Measurements from ENCODE around the gene OR2AP1. TPM values are rescaled to one million over a fixed set of nuclear protein-coding genes. Genes with fewer than 3 reads are reported as not detected.
"Not testable (repeated sequence)": the region's sequence is repeated elsewhere in the genome, so short reads cannot be mapped to it uniquely, and the experiment has no call there.

Gene OR2AP1
- not detected for total RNA-seq

GRCh38 chr12:55572168-55572567 lies at the start of gene OR2AP1:
Gene OR2AP1 (plus strand): TSS chr12:55572468. CDS start chr12:55574415, 1,947 bp downstream.
- TF ChIP-seq CTCF (IDR thresholded peaks at IDR 0.05) = no peak
- intact Hi-C loops (cut with micrococcal nuclease) = no loop called here
- ChIA-PET POLR2A (no interaction called here), CTCF (interaction anchor here (1.1 kb wide), 1 partner anchor 84 kb away, joined by 3 read pairs; no protein-coding TSS in a partner anchor)
- Mint-ChIP-seq H3K27ac (no peak within 1 kb of the TSS), H3K27me3 (peaks cover 10% of the 10 kb centered on the region), H3K9me3 (peaks cover 27% of the 10 kb centered on the region), H3K4me1 (ENCODE audit: low read depth) (no peaks in the 10 kb centered on the region), H3K4me3 (no peak within 1 kb of the TSS), H3K36me3 (ENCODE audit: low read depth) (peaks cover 5% of the 10 kb centered on the region)
- DNase-seq (no peak), ATAC-seq (no peak)

- peaks cover 23% of the 10 kb centered on the region for H3K27me3 Mint-ChIP-seq
- POLR2A ChIA-PET; H3K27ac Mint-ChIP-seq; H3K9me3 Mint-ChIP-seq; H3K36me3 Mint-ChIP-seq (ENCODE audit: low read depth); DNase-seq; H3K4me1 Mint-ChIP-seq (ENCODE audit: low read depth); H3K4me3 Mint-ChIP-seq; CTCF ChIA-PET; ATAC-seq; intact Hi-C loops (cut with micrococcal nuclease): not testable (repeated sequence)
Observed at GRCh38 chr12:55548235-55548634, 24.0 kb upstream of the OR2AP1 start.

- no peak for DNase-seq
Observed at GRCh38 chr12:55548756-55549155, 23.5 kb upstream of the OR2AP1 start.

GRCh38 chr12:55549302-55549701 lies 23.0 kb upstream of the OR2AP1 start, which contains the start of gene OR6C4:
Gene OR6C4 (plus strand): TSS chr12:55549602. CDS start chr12:55551227, 1,625 bp downstream.
- no peak within 1 kb of the TSS for H3K27ac Mint-ChIP-seq
- H3K4me3 Mint-ChIP-seq = no peak within 1 kb of the TSS
- CTCF ChIA-PET = no interaction called here

More at GRCh38 chr12:55548756-55549155, 23.5 kb upstream of the OR2AP1 start:
- Mint-ChIP-seq H3K36me3 (ENCODE audit: low read depth) (no peaks in the 10 kb centered on the region), H3K4me1 (ENCODE audit: low read depth) (no peaks in the 10 kb centered on the region), H3K9me3 (no peaks in the 10 kb centered on the region), H3K4me3 (no peak overlapping the region), H3K27me3 (peaks cover 23% of the 10 kb centered on the region), H3K27ac (no peak overlapping the region)
- no peak for TF ChIP-seq CTCF (IDR thresholded peaks at IDR 0.05)
- intact Hi-C loops (cut with micrococcal nuclease) = no loop called here
- ChIA-PET POLR2A (no interaction called here), CTCF (no interaction called here)
- no peak for ATAC-seq

GRCh38 chr12:55554296-55554695 lies 18.0 kb upstream of the OR2AP1 start:
- no peak overlapping the region for H3K4me3 Mint-ChIP-seq
- H3K36me3 Mint-ChIP-seq (ENCODE audit: low read depth) = no peaks in the 10 kb centered on the region
- intact Hi-C loops (cut with micrococcal nuclease) = no loop called here
- peaks cover 15% of the 10 kb centered on the region for H3K27me3 Mint-ChIP-seq
- ATAC-seq (no peak), DNase-seq (no peak)
- H3K27ac Mint-ChIP-seq = no peak overlapping the region
- H3K9me3 Mint-ChIP-seq = peaks cover 4% of the 10 kb centered on the region
- no peak for TF ChIP-seq CTCF (IDR thresholded peaks at IDR 0.05)
- ChIA-PET POLR2A (interaction anchor here (0.8 kb wide), 1 partner anchor 8 kb away, joined by 3 read pairs; no protein-coding TSS in a partner anchor), CTCF (interaction anchor here (1.8 kb wide), 1 partner anchor 102 kb away, joined by 4 read pairs; no protein-coding TSS in a partner anchor)
- H3K4me1 Mint-ChIP-seq (ENCODE audit: low read depth) = no peaks in the 10 kb centered on the region

More at GRCh38 chr12:55549302-55549701, 23.0 kb upstream of the OR2AP1 start, which contains the start of gene OR6C4:
- no peaks in the 10 kb centered on the region for H3K36me3 Mint-ChIP-seq (ENCODE audit: low read depth)
- no peaks in the 10 kb centered on the region for H3K4me1 Mint-ChIP-seq (ENCODE audit: low read depth)
- intact Hi-C loops (cut with micrococcal nuclease) = no loop called here
- H3K9me3 Mint-ChIP-seq = no peaks in the 10 kb centered on the region
- H3K27me3 Mint-ChIP-seq = peaks cover 26% of the 10 kb centered on the region
- ATAC-seq (no peak), DNase-seq (no peak)
- POLR2A ChIA-PET = no interaction called here
- no peak for TF ChIP-seq CTCF (IDR thresholded peaks at IDR 0.05)

- CTCF ChIA-PET; H3K4me3 Mint-ChIP-seq; ATAC-seq; H3K4me1 Mint-ChIP-seq (ENCODE audit: low read depth); DNase-seq; intact Hi-C loops (cut with micrococcal nuclease); H3K36me3 Mint-ChIP-seq (ENCODE audit: low read depth); H3K27ac Mint-ChIP-seq: not testable (repeated sequence)
- H3K27me3 Mint-ChIP-seq = peaks cover 13% of the 10 kb centered on the region
- peaks cover 27% of the 10 kb centered on the region for H3K9me3 Mint-ChIP-seq
- POLR2A ChIA-PET = interaction anchor here (0.6 kb wide), 1 partner anchor 446 kb away, joined by 3 read pairs; no protein-coding TSS in a partner anchor
Observed at GRCh38 chr12:55570060-55570459, 2.2 kb upstream of the OR2AP1 start.

GRCh38 chr12:55570689-55571088 lies 1.6 kb upstream of the OR2AP1 start:
- H3K4me3 Mint-ChIP-seq; POLR2A ChIA-PET; H3K36me3 Mint-ChIP-seq (ENCODE audit: low read depth); DNase-seq; H3K27me3 Mint-ChIP-seq; H3K27ac Mint-ChIP-seq; intact Hi-C loops (cut with micrococcal nuclease); ATAC-seq; H3K4me1 Mint-ChIP-seq (ENCODE audit: low read depth): not testable (repeated sequence)
- CTCF ChIA-PET = interaction anchor here (1.2 kb wide), 2 partner anchors 48 to 86 kb away, joined by 3 read pairs; no protein-coding TSS in a partner anchor
- H3K9me3 Mint-ChIP-seq = peaks cover 27% of the 10 kb centered on the region
